Measurements from ENCODE around the gene PHETA1.

Gene PHETA1

DNA sequence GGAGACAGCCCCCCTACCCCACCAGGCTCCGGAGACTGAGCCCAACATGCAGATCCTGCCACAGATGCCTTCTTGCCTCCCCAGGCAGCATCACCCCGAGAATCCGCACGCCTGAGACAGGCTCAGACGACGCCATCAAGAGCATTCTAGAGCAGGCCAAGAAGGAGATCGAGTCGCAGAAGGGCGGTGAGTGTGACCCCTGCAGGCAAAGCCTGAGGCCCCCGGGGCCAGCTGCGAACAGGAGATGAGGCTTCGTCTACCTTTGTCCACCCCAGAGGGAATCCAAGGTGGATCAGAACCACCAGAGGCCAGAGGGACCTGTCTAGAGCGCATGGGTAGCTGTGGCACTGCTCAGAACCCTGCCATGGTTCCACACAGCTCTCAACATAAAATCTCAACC is 56.9 kb downstream of the PHETA1 start:
- TF ChIP-seq, protein P1, sequence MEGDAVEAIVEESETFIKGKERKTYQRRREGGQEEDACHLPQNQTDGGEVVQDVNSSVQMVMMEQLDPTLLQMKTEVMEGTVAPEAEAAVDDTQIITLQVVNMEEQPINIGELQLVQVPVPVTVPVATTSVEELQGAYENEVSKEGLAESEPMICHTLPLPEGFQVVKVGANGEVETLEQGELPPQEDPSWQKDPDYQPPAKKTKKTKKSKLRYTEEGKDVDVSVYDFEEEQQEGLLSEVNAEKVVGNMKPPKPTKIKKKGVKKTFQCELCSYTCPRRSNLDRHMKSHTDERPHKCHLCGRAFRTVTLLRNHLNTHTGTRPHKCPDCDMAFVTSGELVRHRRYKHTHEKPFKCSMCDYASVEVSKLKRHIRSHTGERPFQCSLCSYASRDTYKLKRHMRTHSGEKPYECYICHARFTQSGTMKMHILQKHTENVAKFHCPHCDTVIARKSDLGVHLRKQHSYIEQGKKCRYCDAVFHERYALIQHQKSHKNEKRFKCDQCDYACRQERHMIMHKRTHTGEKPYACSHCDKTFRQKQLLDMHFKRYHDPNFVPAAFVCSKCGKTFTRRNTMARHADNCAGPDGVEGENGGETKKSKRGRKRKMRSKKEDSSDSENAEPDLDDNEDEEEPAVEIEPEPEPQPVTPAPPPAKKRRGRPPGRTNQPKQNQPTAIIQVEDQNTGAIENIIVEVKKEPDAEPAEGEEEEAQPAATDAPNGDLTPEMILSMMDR (IDR thresholded peaks at IDR 0.05) = no peak
- H3K4me1 ChIP-seq = no peaks in the 10 kb centered on the region
- no peak overlapping the region for H2AFZ ChIP-seq
- no peaks in the 10 kb centered on the region for H3K9me3 ChIP-seq (ENCODE audit: control insufficient read depth, low read length)
- no peak overlapping the region for H3K9ac ChIP-seq
- no peaks in the 10 kb centered on the region for H3K27me3 ChIP-seq (ENCODE audit: control insufficient read depth, insufficient read depth, low read length)
- no peaks in the 10 kb centered on the region for H3K79me2 ChIP-seq
- no peak overlapping the region for H3K4me3 ChIP-seq (ENCODE audit: low read depth, low read length)
- H3K4me2 ChIP-seq (ENCODE audit: low read length) = no peak overlapping the region
- no peak overlapping the region for H3K27ac ChIP-seq
- H3K36me3 ChIP-seq (ENCODE audit: control insufficient read depth, insufficient read depth, low read length) = no peaks in the 10 kb centered on the region

DNA sequence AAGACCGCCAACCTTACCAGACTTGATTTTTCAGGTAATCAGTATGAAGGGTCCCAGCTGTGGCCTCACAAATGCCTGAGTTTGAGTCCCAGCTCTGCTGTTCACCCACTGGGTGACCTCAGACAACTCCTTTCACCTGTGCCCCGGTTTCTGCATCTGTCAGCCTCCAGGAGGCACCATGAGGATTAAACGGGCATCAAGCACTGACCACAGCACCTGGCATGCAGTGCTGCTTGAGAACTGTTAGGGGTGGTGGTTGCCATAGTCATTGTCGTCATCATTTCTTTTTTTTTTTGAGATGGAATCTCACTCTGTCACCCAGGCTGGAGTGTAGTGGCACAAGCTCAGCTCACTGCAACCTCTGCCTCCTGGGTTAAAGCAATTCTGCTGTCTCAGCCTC is 57.9 kb downstream of the PHETA1 start:
- no peaks in the 10 kb centered on the region for H3K9me3 ChIP-seq (ENCODE audit: control insufficient read depth, low read length)
- TF ChIP-seq, protein P1 (IDR thresholded peaks at IDR 0.05) = no peak
- H3K79me2 ChIP-seq = no peaks in the 10 kb centered on the region

More for the DNA sequence above, 57.9 kb downstream of the PHETA1 start:
- Histone ChIP-seq H3K4me1 (no peaks in the 10 kb centered on the region), H3K4me2 (ENCODE audit: low read length) (no peak overlapping the region), H3K27me3 (ENCODE audit: control insufficient read depth, insufficient read depth, low read length) (no peaks in the 10 kb centered on the region), H2AFZ (no peak overlapping the region), H3K27ac (no peak overlapping the region), H3K9ac (no peak overlapping the region), H3K36me3 (ENCODE audit: control insufficient read depth, insufficient read depth, low read length) (no peaks in the 10 kb centered on the region), H3K4me3 (ENCODE audit: low read depth, low read length) (no peak overlapping the region)

Measured in parathyroid adenoma (tissue), 2 donors.